Vagina (tissue), 2 donors: ENCODE results near the gene FBXL4.

Experiments
- POLR2AphosphoS5 ChIP-seq, 2 donors: sonication (generic); formaldehyde crosslinking; IDR thresholded peaks; one replicate each; pipeline ENCODE4 v1.9.0; 2017; ENCODE audit warnings: antibody characterized with exemption in 2 of 2, mild to moderate bottlenecking in 2 of 2, low read depth in 1 of 2; ENCODE audit not compliant: insufficient read depth in 1 of 2
- TF ChIP-seq, protein P1 (sequence below), 3 experiments: fragments of 450-650 bp in 2 of 3; fragments of 200-600 bp in 1 of 3; sonication (generic) in 1 of 3; IDR thresholded peaks; one replicate each; pipeline ENCODE4 v1.5.1; 2017 to 2019; ENCODE audit warnings: antibody characterized with exemption in 3 of 3, mild to moderate bottlenecking in 2 of 3, moderate library complexity in 2 of 3

DNA sequence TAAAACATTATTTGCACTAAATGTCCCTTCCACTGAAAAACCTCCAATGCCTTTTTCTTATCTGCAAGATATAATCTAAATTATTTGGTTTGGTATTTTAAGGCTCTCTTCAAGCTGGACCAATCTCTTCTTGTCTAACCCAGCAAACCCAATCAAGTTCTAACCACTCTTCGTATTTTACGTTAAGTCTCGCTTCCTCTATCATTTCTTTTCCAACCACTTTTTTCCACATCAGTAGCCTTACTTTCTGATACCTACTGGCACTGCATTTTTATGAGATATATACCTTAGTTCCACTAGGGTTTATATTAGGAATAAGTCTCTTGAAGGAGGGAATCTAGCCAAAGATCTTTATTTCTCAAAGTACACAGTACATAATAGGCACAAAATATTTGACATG lies 19.1 kb downstream of the FBXL4 start:
- TF ChIP-seq, protein P1, sequence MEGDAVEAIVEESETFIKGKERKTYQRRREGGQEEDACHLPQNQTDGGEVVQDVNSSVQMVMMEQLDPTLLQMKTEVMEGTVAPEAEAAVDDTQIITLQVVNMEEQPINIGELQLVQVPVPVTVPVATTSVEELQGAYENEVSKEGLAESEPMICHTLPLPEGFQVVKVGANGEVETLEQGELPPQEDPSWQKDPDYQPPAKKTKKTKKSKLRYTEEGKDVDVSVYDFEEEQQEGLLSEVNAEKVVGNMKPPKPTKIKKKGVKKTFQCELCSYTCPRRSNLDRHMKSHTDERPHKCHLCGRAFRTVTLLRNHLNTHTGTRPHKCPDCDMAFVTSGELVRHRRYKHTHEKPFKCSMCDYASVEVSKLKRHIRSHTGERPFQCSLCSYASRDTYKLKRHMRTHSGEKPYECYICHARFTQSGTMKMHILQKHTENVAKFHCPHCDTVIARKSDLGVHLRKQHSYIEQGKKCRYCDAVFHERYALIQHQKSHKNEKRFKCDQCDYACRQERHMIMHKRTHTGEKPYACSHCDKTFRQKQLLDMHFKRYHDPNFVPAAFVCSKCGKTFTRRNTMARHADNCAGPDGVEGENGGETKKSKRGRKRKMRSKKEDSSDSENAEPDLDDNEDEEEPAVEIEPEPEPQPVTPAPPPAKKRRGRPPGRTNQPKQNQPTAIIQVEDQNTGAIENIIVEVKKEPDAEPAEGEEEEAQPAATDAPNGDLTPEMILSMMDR (IDR thresholded peaks at IDR 0.05): no peak
- no peak for TF ChIP-seq POLR2AphosphoS5 (IDR thresholded peaks at IDR 0.05; ENCODE audit: insufficient read depth in 1 of 2, low read depth in 1 of 2)
